Measurements from ENCODE around the gene OLFML2A. TPM values are rescaled to one million over a fixed set of nuclear protein-coding genes. Genes with fewer than 3 reads are reported as not detected.

OLFML2A gene
- total and polyA plus RNA-seq, 8 donors, result 0.95 to 8.6 (median 6.1) TPM

DNA sequence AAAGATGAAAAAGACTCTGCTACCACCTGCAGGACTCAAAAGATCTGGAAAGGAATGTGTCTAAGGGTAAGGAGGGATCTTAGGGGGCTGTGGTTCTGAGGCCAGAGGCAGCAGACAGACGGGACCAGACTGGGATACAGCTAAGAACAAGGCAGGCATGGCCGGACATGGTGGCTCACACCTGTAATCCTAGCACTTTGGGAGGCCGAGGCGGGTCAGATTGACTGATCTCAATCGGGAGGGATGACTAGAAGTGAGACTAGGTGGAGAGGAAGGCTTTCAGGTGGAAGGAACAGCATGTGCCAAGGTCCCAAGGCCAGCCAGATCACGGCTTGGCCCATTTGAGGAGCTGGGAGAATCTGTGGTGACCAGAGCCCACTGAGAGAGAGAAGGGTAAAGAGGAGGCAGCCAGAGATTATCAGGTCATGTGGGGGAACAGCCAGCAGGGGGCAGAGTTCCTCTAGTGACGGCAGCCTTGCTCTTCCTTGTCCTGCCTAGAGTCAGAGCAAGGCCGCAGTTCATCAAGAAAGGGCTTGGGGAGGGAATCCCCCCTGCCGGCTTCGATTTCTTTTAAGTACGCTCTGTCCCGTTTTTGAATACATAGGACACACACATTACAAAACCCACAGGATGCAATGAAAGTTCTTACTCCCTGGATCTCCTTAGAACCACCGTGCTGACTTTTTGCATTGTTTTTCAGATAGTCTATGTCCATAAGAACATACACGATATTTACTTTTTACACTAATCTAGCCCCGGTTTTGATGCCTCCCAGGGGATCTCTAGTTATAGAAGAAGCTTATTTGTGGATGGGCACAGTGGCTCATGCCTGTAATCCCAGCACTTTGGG is 2.6 kb upstream of the OLFML2A start:
- WGBS, 2 donors, result 29 to 32% methylated on average over 15 of the region's 15 CpGs
- Histone ChIP-seq H3K4me1 (peaks cover 0 to 8% (median 5%) of the 10 kb centered on the region in 3 donors), H3K27me3 (no peaks in the 10 kb centered on the region), H3K36me3 (no peaks in the 10 kb centered on the region), H3K4me3 (no peak overlapping the region), H3K27ac (no peak overlapping the region), H3K9me3 (no peaks in the 10 kb centered on the region)
- TF ChIP-seq CTCF (IDR thresholded peaks at IDR 0.05), result peak; percentile 84 to 90 (median 88)
- ATAC-seq, result peak in 3 of 4 donors; percentile 27 to 41 (median 34)
- peak; percentile 78 to 95 (median 87) for DNase-seq
- intact Hi-C loops (cut with DNase I), result loop anchor here in 2 of 3 donors (2.0 to 10.0 kb wide), 2 partner anchors 78 to 600 kb away; partner anchors contain the start of gene WDR38 (in 1 of the 2)
- FAIRE-seq, result no peak

DNA sequence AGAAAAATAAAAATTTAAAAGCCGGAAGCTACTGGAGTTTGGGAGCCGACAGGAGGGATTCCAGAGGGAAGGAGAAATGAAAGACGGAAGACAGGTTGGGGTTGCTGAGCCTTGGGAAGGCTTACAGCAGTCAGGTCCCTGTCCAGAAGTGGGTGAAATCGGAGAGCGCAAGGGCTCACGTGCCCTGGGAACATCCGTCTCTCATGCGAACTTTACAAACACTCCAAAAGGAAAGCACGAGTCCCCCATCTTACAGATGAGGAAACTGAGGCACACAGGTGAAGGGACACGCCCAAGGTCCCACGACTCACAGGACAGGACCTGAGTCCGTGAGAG is 347 bp upstream of the OLFML2A start:
- H3K9me3 ChIP-seq, result no peaks in the 10 kb centered on the region
- no peak overlapping the region for H3K27ac ChIP-seq
- peak overlapping the region; percentile 48 to 69 (median 54) for H3K4me3 ChIP-seq
- no peak for FAIRE-seq
- 15 to 19% methylated on average over 12 of the region's 12 CpGs for WGBS, 2 donors
- DNase-seq, result no peak
- no peak for TF ChIP-seq CTCF (IDR thresholded peaks at IDR 0.05)
- H3K27me3 ChIP-seq, result no peaks in the 10 kb centered on the region
- intact Hi-C loops (cut with DNase I), result loop anchor here in 1 of 3 donors (10.0 kb wide), 1 partner anchor 598 kb away; no protein-coding TSS in a partner anchor
- no peak for ATAC-seq
- H3K36me3 ChIP-seq, result no peaks in the 10 kb centered on the region
- peaks cover 0 to 8% (median 5%) of the 10 kb centered on the region in 3 donors for H3K4me1 ChIP-seq

DNA sequence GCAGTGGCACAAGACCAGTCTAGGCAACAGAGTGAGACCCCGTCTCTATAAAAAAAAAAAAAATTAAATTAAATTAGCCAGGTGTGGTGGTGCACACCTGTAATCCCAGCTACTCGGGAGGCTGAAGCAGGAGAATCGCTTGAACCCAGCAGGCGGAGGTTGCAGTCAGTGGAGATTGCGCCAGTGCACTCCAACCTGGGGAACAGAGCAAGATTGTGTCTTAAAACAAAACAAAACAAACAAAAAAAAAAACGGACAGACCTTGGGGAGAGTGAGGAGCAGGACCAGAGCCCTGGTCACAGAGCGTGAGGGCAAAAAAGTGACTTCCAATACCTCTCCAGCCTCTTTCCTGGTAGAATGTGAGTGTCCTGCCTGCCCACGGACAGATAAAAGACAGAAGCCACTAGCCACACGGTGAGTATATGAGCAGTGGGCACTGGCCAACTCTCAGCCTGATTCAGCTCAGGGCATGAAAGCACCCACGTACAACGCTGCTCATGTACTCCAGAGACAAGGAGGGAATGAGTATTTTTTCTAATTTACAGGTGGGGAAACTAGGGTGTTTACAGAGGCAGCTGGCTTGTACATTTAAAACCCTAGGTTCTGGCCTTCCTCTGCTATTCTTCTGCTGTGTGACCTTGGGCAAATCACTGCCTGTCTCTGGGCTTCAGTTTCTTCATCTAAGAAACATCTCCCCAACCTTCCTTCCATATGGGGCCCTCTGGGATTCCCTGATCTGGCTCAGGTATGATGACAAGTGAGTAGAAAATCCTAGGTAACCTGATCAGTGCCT is 1.8 kb downstream of the OLFML2A start:
- peaks cover 0 to 8% (median 5%) of the 10 kb centered on the region in 3 donors for H3K4me1 ChIP-seq
- FAIRE-seq (no peak), ATAC-seq (no peak), DNase-seq (peak in 1 of 6 donors; percentile 31)
- intact Hi-C loops (cut with DNase I), result loop anchor here in 1 of 3 donors (10.0 kb wide), 1 partner anchor 596 kb away; no protein-coding TSS in a partner anchor
- no peaks in the 10 kb centered on the region for H3K9me3 ChIP-seq
- no peak for TF ChIP-seq CTCF (IDR thresholded peaks at IDR 0.05)
- WGBS, 2 donors, result 80 to 81% methylated on average over 11 of the region's 11 CpGs
- no peak overlapping the region for H3K4me3 ChIP-seq
- no peaks in the 10 kb centered on the region for H3K36me3 ChIP-seq
- no peak overlapping the region for H3K27ac ChIP-seq
- no peaks in the 10 kb centered on the region for H3K27me3 ChIP-seq

DNA sequence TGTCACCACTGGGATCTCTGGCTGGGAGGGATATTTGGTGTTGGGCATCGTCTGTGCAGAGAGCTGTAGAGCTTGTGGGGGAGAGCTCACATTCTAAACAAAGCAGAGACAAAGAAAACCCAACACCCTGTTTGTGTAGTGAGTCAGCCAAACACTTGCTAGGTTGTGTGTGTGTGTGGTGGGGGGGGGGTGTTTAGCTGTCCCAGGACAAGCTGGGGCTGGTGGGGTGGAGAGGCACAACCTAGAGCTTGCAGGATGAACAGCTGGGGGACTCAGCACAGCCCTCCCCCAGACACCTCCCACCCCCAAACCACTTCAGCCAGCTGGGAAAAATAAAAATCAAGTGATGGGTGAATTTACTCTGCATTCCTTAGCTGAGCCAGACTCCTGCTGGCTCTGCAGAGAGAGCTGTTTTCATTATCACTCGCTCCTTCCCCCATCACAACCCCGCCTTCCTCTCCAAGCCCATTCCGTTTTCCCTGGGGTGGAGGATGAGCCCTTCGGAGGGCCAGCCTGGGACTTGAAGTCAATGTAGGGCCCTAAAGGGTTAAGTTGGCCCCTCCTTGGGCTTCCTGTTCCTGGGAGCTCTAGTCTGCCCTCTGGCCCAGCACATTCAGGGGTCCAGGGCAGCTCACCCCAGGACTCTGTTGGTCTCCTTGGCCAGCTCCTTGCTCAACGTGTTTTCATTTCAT is 2.6 kb downstream of the OLFML2A start:
- TF ChIP-seq CTCF (IDR thresholded peaks at IDR 0.05), result no peak
- Histone ChIP-seq H3K4me3 (no peak overlapping the region), H3K36me3 (no peaks in the 10 kb centered on the region), H3K27me3 (no peaks in the 10 kb centered on the region), H3K9me3 (no peaks in the 10 kb centered on the region), H3K4me1 (peaks cover 0 to 7% (median 5%) of the 10 kb centered on the region in 3 donors), H3K27ac (no peak overlapping the region)
- 68 to 80% methylated on average over 6 of the region's 6 CpGs for WGBS, 2 donors
- ATAC-seq, result no peak
- peak in 2 of 6 donors; percentile 12 to 34 for DNase-seq
- FAIRE-seq, result no peak
- intact Hi-C loops (cut with DNase I), result loop anchor here in 2 of 3 donors (10.0 kb wide), 2 partner anchors 75 to 595 kb away; partner anchors contain the start of gene WDR38 (in 1 of the 2)

All from pancreas (tissue), 10 donors.